Stimulated activated CD4-positive, alpha-beta T cell treated with anti-CD3 and anti-CD28 coated beads, TNF-alpha, amount 100 ng/mL, for 48 hours (primary cell): ENCODE results near the gene PTGFRN.
"Not testable (repeated sequence)": the region's sequence is repeated elsewhere in the genome, so short reads cannot be mapped to it uniquely, and the experiment has no call there.

Experiments
- DNase-seq, 3 donors: peaks; one replicate each; pipeline ENCODE4 v3.0.0-alpha.2; 2020; ENCODE audit warnings: low read depth in 3 of 3

Gene PTGFRN

DNA sequence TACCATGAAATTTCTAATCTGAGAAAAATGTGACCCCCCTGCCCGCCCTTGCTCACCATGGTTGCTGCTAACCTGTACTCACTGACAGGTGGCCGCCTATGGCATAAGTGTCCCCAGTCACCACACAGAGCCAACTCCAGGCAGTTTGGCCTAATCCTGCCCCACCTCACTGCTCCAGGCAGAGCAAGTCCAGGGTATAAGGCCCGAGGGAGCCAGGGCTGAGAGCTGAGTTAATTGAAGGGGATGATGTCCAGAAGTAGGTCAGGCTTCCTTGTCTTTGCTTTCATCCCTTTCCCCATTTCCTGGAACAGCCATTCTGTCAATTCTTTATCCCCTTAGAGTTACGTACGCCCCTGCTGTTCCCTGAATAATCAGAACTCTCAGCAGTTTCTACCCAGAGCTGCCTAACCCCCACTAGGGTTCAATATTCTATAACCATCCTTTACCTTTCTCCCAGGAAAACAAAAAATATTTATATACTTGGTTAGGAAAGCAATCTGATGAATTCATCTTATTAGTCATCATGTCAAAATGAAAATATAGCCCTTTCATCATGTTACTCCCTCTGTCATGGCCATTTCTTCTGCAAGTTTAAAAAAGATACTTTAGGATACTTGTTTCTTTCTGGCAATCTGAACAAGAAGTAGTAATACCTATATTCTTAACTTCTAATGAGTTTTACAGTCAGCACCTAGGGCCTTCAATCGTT is 62.4 kb downstream of the PTGFRN start:
- no peak for DNase-seq

DNA sequence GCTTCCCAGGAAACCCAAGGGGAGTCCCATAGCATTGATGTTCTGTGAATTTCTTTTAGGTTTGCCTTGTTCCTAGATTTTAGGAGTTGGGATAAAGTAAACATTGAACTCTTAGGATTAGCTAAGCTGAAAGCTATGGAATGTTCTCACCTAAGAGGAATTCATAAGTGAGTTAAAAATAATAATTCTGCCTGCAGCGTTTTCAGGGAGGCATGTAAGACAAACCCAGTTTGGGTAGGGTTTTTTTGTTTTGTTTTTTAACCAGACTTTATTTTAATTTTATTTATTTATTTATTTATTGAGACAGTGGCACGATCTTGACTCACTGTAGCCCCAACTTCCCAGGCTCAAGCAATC is 62.9 kb downstream of the PTGFRN start:
- no peak for DNase-seq

DNA sequence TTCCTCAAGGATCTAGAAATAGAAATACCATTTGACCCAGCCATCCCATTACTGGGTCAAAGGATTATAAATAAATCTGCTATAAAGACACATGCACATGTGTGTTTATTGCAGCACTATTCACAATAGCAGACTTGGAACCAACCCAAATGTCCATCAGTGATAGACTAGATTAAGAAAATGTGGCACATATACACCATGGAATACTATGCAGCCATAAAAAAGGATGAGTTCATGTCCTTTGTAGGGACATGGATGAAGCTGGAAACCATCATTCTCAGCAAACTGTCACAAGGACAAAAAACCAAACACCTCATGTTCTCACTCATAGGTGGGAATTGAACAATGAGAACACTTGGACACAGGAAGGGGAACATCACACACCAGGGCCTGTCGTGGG is 70.6 kb downstream of the PTGFRN start:
- not testable (repeated sequence) for DNase-seq

DNA sequence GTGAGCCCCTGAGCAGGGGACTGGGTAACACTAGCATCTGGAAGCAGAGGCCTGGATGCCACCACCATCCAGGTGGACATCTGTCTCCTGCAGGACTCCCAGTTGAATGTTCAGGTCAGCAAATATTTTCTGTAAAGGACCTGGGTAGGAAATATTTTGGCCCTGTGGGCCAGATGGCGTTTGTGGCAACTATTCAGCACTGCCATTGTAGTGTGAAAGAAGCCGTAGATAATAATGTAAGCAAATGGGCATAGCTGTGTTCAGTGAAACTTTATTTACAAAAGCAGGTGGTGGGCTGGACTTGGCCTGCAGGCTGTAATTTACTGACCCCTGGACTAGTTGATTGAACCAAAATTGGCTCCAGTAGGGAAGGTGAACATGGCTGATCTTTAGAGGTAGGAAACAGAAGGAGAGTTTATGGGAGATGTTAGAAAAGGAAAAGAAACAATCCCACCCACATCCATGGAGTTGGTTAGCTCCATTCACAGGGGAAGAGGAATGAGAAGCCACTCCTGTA is 71.9 kb downstream of the PTGFRN start:
- DNase-seq, result no peak

DNA sequence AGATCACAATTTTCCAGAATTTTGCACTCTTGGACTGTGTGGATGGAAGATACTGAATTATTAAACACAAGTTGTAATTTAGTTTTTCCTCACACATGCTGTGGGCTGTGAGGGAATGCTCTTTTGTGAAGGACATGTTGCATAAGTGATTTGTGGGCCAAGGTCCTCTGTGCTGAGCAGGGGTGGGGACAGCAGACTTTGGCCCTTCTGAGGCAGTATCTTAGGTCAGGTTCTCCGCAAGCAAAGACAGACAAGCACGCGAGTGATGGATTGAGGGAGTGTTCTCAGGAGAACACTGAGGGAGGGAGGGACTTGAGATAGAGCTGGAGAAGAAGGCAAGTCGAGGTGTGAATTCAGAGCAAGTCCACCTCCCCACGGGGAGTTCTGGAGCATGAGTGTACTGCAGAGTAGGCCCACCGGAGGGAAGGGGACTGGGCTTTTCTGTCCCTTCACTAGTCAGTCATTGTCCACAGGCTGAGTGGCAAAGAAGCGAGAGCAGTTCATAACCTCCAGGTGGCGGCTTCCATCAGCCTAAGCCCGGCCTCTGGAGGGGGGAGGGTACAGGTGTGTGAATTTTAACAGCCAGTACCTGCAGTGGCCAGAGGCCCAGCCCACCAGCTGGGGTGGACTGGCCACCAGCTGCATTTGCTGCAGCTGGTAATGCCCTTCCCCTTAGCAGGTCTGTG is 72.7 kb downstream of the PTGFRN start:
- no peak for DNase-seq

- DNase-seq, result no peak
These were observed 73.4 kb downstream of the PTGFRN start for GRCh38 chr1:116983112-116983511.

GRCh38 chr1:116983678-116984077 is 74.0 kb downstream of the PTGFRN start:
- no peak for DNase-seq

DNA sequence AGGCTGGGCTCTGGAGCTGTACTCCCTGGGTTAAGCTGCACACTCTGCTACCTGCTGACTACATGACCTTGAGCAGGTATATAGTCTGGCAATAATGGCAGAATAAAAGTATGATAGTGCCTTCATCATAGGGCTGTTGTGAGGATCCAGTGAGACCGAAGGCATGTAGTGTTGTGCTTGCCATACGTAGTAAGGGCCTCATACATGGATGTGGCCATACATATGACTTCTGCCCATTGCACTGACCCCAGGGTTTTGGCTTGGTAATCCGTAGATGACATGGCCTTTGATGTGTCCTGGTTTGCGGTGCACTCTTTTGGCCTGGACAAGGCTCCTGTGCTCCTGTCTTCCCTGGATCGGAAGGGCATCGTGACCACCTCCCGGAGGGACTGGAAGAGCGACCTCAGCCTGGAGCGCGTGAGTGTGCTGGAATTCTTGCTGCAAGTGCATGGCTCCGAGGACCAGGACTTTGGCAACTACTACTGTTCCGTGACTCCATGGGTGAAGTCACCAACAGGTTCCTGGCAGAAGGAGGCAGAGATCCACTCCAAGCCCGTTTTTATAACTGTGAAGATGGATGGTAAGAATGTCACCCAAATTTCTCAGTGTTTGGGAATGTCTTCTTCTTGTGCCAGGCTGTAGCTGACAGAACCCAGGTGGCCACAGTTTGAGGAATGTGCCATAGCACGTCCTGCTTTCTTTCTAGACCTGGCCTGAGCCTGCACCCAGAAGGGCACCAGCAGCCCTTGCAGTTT is 74.9 kb downstream of the PTGFRN start:
- no peak for DNase-seq

DNA sequence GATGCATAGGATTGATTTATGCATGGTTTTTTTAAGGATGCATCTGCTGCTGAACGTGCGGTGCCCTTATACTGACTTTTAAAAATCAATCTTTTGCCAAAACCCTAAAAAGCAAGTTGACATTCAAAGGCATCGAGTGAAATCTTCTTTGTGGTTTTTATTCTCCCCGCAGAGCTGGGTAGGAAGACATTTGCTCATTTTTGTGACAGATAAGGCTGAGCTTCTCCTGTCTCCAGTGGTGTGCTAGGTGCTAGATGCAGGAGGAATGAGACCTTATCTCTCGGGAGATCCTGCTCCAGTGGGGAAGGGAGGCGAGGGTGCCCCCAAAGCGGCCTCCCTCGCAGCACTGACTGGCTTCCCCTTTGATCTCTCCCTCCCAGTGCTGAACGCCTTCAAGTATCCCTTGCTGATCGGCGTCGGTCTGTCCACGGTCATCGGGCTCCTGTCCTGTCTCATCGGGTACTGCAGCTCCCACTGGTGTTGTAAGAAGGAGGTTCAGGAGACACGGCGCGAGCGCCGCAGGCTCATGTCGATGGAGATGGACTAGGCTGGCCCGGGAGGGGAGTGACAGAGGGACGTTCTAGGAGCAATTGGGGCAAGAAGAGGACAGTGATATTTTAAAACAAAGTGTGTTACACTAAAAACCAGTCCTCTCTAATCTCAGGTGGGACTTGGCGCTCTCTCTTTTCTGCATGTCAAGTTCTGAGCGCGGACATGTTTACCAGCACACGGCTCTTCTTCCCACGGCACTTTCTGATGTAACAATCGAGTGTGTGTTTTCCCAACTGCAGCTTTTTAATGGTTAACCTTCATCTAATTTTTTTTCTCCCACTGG is 76.9 kb downstream of the PTGFRN start:
- peak in 2 of 3 donors; percentile 15 to 36 for DNase-seq

DNA sequence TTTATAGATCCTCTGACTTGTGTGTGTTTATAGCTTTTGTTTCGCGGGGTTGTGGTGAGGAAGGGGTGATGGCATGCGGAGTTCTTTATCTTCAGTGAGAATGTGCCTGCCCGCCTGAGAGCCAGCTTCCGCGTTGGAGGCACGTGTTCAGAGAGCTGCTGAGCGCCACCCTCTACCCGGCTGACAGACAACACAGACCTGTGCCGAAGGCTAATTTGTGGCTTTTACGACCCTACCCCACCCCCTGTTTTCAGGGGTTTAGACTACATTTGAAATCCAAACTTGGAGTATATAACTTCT is 77.5 kb downstream of the PTGFRN start:
- DNase-seq, result peak; percentile 37 to 63 (median 43)

- no peak for DNase-seq
These were observed 78.5 kb downstream of the PTGFRN start for GRCh38 chr1:116988248-116988647.

DNA sequence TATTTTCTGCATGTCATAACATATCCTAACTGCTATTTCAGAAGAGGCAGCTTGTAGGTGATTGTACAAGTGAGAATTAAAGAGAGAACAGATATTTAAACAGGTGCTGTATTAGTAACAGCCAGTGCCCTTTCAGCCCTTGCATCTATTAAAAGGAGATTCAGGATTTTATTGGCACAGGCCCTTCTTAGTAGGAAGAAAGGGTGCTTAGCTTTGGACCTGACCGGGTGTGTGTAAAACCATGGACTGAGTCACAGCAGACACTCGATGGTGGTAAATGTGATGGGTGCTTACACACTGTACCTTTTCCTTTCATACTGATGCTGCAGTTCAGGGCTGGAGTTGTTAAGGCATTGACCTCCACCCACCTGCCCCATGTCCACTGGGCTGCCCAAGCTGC is 79.2 kb downstream of the PTGFRN start:
- DNase-seq, result no peak

DNA sequence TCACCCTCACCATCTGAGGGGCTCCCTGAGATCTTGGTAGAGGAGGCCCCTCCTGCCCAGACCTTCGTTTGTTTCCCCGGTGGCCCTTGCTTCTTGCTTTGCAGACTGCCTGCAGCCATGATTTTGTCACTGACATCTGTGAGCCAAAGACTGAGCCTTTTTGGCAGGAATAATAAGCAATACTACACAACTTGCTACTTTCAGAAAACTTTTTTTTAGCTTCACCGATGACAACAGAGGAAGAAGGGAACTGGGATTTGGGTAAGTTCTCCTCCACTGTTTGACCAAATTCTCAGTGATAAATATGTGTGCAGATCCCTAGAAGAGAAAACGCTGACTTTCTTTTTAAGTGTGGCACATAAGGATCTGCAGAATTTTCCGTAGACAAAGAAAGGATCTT is 80.1 kb downstream of the PTGFRN start:
- DNase-seq, result no peak

- DNase-seq, result no peak
These were observed 81.0 kb downstream of the PTGFRN start for GRCh38 chr1:116990612-116991151.

- DNase-seq, result no peak
These were observed 81.6 kb downstream of the PTGFRN start for GRCh38 chr1:116991171-116991845.

DNA sequence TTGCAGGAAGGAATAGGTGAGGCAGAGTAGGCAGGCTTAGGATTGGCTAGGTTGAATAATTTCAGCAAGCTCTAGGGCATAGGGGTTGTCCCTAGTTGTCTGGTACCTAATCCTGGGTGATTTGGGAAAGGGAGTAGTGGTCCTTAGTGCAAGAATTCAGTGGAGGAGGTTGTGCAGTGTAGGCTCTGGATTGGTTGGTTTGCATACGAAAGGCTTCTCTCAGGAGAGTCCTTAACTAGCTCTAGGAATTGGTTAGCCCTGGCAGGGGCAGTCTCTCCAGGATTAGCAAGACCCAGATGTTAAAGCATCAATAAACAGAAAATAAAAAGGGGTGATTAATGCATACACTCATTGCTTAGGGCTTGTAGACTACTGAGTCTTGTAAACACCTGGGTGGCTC is 82.2 kb downstream of the PTGFRN start:
- no peak for DNase-seq

DNA sequence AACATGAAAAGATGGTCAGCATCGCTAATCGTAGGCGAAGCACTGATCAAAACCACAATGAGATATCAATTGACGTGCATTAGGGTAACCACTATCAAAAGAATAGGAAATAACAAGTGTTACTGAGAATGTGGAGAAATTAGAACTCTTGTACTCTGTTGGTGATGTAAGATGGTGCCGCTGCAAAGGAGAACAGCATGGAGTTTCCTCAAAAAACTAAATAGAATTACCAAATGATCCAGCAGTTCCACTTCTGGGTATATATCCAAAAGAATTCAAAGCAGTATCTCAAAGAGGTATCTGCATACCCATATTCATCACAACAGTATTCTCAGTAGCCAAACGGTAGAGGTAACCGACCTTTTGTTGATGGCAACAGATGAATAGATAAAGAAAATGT is 83.6 kb downstream of the PTGFRN start:
- DNase-seq, result no peak

- no peak for DNase-seq
These were observed 84.7 kb downstream of the PTGFRN start for GRCh38 chr1:116994411-116994810.

DNA sequence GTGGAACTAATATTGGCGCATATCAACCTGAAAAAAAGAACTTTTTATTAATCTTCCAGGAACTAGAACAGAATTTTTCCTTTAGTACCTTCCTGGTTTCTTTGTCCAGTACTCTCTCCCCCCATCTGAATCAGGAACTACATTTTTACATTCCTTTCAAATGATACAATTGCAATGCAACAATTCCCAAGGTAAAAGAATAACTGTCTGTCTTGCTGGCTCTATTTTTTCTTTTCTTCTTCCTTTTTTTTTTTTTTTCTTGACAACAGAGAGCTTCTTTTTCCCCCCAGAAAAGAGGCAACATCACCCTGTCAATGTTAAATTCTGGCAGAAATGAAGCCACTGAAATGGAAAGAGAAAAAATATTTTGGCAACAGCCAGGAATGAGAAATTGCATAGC is 87.3 kb downstream of the PTGFRN start:
- DNase-seq, result no peak

- no peak for DNase-seq
These were observed 87.9 kb downstream of the PTGFRN start for GRCh38 chr1:116997636-116998035.

DNA sequence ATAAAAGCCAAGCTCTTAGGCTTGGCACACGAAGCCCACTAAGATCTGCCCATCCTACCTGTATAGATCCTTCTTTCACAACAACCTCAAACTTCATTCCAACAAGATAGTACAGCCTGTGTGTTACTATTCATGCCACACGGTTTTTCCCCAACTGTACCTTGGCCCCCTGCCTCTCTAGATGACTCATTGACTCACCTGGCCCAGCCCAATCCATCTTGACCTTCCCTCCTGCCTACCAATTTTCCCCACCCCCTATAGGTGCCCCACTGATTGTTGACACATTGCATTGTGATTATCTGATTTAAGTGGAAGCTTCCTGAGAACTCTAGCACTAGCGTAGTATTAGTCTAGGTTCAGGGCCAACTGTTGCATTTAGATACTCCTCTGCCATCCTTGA is 89.9 kb downstream of the PTGFRN start:
- no peak for DNase-seq
